RWPE1 (cell line): ENCODE results near the gene RASL10B.

ENCODE experiments used
- CTCF ChIA-PET: fragments of 350-600 bp; sonication (Branson Sonifier 250); formaldehyde crosslinking; extraction: SDS; loops from one replicate; lab custom pipeline; 2021; lab: Yijun Ruan, JAX
- POLR2A ChIA-PET: fragments of 400-600 bp; formaldehyde crosslinking; extraction: SDS; loops from one replicate; lab custom pipeline; 2020; ENCODE audit warnings: antibody characterized with exemption; ENCODE audit not compliant: low non-redundant PET; lab: Yijun Ruan, JAX
- DNase-seq: peaks from one replicate; pipeline ENCODE4 v3.0.0; 2012; ENCODE audit warnings: low spot score
- H3K27ac ChIP-seq: fragments of 450-650 bp; 2 replicates; pipeline ENCODE4 v1.5.1; 2017
- CTCF ChIP-seq: fragments of 450-650 bp; conservative IDR thresholded peaks from 2 replicates; pipeline ENCODE4 v1.5.1; 2017; ENCODE audit warnings: low read depth, mild to moderate bottlenecking

RASL10B gene

GRCh38 chr17:35708149-35708548 is 23.3 kb upstream of the RASL10B start:
- DNase-seq, result no peak
- ChIA-PET CTCF (interaction anchor here (1.7 kb wide), 1 partner anchor 40 kb away, joined by 4 read pairs; no protein-coding TSS in a partner anchor), POLR2A (no interaction called here)
- H3K27ac ChIP-seq, result no peak overlapping the region
- no peak for TF ChIP-seq CTCF

- POLR2A ChIA-PET, result no interaction called here
- H3K27ac ChIP-seq, result no peak overlapping the region
- no peak for DNase-seq
- TF ChIP-seq CTCF, result no peak
- CTCF ChIA-PET, result interaction anchor here (0.6 to 1.7 kb wide), 3 partner anchors 9 to 39 kb away, joined by 3 to 4 read pairs (median 4); no protein-coding TSS in a partner anchor
Observed at GRCh38 chr17:35708951-35709350, 22.5 kb upstream of the RASL10B start.

- ChIA-PET POLR2A (no interaction called here), CTCF (interaction anchor here (0.5 to 1.1 kb wide), 5 partner anchors 9 to 561 kb away, joined by 3 to 5 read pairs (median 3); no protein-coding TSS in a partner anchor)
- TF ChIP-seq CTCF, result no peak
- H3K27ac ChIP-seq, result no peak overlapping the region
- no peak for DNase-seq
Observed at GRCh38 chr17:35709874-35710273, 21.6 kb upstream of the RASL10B start.

DNA sequence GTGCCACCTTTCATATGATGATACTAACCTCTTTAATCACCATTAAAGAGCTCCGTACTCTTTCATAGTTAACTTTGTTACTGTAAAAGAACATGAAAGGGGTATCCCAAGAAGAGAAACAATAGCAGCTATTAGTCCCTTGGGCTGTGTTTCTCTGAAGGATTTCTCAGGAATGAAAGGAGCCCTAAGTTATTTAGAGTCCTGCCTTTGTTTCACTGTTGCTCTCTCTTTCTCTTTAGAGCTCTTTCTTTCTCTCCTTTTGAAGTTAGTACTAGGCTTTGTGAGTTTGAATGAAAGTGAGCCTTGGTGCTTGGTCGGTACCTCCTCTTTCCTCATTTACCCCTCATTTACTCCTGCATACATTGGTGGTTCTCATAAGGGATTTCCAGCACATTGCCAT is 20.5 kb upstream of the RASL10B start:
- POLR2A ChIA-PET, result no interaction called here
- DNase-seq, result no peak
- TF ChIP-seq CTCF, result no peak
- H3K27ac ChIP-seq, result no peak overlapping the region
- CTCF ChIA-PET, result interaction anchor here (0.9 kb wide), 1 partner anchor 37 kb away, joined by 3 read pairs; no protein-coding TSS in a partner anchor

- POLR2A ChIA-PET, result no interaction called here
- DNase-seq, result no peak
- no peak overlapping the region for H3K27ac ChIP-seq
- no peak for TF ChIP-seq CTCF
- CTCF ChIA-PET, result interaction anchor here (0.6 kb wide), 1 partner anchor 339 kb away, joined by 3 read pairs; no protein-coding TSS in a partner anchor
Observed at GRCh38 chr17:35713069-35713728, 18.2 kb upstream of the RASL10B start.

DNA sequence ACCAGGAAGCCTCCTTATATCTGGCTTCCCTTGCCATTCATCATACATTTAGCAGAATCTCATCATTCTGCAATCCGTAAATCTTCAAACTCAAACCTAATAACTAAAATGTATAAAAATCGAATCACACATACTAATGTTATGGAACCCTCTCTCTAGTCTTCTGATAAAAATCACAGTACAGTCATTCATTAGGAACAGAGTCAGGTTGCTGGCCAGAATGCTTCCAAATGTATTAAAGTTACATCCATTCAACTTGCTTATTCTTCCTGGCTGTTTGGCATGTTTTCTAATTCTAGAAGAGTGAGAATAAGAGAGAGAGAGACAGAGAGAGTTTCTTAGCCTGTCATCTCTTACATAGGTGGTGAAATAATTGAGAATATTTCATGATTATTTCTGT is 16.5 kb upstream of the RASL10B start:
- POLR2A ChIA-PET, result no interaction called here
- TF ChIP-seq CTCF, result no peak
- DNase-seq, result no peak
- H3K27ac ChIP-seq, result no peak overlapping the region
- CTCF ChIA-PET, result no interaction called here
